Measurements from ENCODE around the gene RAMAC.
"Not testable (repeated sequence)": the region's sequence is repeated elsewhere in the genome, so short reads cannot be mapped to it uniquely, and the experiment has no call there.

The RAMAC gene

DNA sequence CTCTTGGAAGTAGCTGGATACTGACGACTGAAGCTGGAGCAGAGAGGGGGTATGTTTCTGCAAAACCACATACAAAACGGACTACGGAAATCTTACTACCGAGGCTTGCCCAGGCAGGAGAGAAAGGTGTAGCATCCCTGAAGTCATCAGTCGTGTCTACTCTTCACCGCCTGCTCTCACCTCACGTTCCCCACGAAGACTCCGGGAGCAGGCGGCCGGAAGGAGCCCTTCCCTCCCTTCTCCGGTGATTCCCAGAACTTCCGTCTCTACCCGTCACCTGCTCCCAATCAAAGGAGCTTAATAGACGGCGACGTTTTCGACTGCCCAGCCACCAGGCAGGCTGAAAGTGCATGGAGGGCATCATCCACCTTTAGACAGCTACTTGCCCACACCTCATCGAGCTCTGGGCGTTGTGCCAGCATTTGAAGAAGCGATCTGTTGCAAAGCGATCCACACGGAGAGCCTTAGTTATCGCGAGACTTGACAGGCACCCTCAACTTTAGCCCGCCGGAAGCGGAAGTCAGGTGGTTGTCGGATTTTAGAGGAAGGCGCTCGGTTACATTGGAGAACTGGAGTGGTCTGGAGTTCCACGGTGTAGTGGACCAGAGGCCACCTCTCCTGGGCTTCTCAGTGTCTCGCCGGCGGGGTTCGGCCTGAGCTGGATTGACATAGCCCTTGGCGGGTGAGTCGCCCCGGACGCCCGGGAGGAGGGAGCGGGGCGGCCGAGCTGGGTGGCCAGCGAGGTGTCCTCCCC lies at the start of gene RAMAC:
RAMAC (plus strand) TSS at position 523 of the 754 bp plus-strand sequence. CDS start 2,809 bp downstream, outside the sequence.
- peak; percentile 93 for DNase-seq (ENCODE audit: low spot score)

DNA sequence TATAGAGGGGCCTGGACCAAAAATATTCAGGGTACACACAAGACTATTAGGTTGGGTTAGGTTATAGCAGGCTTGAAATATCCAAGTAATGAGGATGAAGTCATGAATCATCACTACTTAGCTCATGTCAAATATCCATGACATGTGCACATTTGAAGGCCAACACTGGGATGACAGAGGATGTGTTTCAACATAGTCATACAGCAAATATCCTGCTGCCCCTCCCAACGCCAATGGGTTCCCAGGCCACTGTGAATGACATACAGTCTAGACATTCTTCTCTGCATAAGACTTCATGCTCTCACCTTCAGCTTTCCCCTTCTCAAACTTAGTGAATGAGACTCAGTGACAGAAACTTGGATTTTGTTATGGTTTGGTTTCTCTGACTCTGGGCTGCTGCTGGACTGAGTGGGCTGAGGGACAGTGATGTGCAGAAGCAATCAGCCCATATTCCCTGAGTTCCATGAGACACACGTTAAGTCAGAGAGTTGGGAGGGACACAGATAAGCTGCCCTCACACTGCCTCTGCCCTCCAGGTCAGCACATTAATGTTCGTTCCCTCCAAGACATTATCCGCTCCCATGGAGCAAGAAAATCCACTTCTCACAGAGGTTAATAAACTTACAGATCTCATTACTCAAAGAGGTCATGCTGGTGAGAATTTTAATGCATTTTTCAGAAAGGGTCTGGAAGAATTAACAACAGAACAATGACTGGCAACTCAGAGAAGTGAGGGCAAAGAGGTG lies 48.9 kb upstream of the RAMAC start:
- DNase-seq (ENCODE audit: low spot score): peak; percentile 57

DNA sequence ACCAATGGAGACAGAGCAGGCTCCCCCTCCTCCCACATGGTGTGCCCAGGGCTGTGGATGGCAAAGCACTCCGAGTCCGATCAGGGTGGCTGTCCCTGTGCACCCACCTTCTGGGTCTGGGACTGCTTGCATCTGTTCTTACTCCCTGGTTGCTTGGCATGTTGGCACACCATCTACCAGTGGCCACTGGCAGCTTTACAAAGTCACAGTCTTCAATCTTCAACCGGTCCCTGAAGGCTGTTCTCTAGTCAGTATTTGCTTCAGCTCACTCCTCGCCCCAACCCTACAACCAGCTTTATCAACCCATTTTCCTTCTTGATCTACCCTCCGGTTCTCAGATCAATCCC lies 48.3 kb upstream of the RAMAC start:
- no peak for DNase-seq (ENCODE audit: low spot score)

DNA sequence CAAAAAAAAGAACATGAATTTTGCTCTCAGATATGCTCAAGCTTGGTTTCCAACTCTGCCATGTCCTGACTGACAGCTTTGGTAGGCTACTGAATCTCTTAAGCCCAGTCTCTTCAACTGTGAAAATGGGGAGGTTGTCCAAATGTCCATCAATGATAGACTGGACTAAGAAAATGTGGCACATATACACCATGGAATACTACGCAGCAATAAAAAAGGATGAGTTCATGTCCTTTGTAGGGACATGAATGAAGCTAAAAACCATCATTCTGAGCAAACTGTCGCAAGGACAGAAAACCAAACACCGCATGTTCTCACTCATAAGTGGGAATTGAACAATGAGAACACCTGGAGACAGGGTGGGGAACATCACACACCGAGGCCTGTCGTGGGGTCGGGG lies 46.3 kb upstream of the RAMAC start:
- not testable (repeated sequence) for DNase-seq (ENCODE audit: low spot score)

DNA sequence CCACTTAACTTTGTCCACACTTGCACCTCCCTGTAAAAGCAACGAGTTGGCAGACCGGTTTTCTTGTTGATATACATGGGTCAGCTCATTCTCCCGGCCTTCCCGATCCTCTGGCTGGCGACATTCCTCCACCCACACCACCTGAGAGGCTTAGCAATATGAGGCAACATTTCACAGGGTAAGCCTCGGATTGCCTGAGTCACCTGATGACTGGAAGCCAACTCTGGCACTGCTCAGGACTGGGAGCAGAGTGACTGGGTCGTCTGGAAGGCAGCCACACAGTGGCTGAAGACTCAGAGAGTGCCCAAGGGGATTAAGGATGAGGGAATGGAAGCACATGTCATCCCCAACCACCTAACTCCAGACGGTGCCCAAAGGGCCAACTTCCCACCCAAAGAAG lies 43.3 kb upstream of the RAMAC start:
- DNase-seq (ENCODE audit: low spot score): peak; percentile 46

DNA sequence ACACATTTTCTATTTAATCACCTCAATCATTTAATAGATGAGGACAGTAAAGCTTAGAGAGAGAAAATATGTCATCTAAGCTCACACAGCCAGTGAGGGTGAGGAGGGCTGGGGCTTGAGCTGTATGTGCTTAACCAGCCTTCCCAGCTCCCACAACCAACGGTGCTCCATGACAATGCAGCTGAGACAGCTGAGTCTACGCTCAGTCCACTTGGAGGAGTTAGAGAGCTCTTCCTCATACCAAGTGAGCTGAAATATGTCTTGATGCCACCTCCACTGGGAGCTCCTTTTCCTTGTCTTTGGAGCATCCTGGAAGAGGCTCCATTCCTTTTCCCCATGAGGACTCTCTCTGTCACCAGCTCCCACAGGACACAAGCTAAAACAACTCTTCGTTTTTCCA lies 42.8 kb upstream of the RAMAC start:
- no peak for DNase-seq (ENCODE audit: low spot score)

DNA sequence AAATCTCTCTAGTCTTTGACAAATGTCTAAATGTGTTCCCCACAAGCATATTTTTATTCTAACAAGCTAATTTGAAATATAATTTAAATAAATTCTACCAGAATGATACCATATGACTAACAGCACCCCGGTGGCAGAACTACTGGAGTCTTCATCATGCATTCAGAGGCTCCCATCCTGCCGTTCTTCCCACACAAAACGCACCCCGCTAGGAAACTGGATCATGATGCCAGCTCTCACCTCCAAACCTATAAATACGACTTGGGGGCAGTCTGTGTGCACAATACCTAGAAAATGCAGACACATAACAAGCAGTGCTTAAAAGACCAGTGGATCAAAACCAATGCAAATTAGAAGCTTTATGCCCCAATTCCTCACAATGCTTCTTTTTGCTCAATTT lies 42.0 kb upstream of the RAMAC start:
- DNase-seq (ENCODE audit: low spot score): no peak

DNA sequence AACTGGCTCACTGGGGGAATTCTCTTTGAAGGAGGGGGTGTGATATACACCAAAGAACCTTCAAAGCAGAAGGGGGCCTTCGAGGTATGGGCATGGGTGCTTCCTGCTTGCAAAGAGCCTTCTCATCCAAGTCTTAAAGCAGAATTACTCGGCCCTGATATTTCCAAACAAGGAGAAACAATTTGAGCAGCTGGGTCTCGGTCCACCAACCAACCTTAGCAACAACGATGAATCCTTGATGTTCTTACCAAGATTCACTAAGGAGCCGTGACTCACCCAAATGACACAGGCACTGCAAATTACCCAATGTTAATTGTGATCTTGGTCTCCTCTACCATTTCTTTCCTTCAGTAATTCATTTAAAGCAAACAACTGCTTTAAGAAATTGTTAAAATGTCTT lies 41.2 kb upstream of the RAMAC start:
- DNase-seq (ENCODE audit: low spot score): peak; percentile 66

DNA sequence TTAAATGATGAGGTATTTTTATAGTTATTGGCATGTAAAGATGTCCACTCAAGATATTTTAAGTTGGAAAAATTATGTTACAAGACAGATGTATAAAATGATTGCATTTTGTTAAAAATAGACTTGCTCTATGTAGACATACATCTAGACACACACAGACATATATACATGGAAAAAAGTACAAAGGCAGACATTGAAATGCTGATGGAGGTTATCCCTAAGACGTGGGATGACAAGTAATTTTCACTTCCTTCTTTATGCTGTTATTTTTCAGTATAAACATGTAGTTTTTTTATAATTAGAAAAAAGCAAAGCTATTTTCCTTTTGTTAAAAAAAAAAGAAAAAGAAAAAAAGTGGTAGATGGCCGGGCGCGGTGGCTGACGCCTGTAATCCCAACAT lies 40.7 kb upstream of the RAMAC start:
- no peak for DNase-seq (ENCODE audit: low spot score)

DNA sequence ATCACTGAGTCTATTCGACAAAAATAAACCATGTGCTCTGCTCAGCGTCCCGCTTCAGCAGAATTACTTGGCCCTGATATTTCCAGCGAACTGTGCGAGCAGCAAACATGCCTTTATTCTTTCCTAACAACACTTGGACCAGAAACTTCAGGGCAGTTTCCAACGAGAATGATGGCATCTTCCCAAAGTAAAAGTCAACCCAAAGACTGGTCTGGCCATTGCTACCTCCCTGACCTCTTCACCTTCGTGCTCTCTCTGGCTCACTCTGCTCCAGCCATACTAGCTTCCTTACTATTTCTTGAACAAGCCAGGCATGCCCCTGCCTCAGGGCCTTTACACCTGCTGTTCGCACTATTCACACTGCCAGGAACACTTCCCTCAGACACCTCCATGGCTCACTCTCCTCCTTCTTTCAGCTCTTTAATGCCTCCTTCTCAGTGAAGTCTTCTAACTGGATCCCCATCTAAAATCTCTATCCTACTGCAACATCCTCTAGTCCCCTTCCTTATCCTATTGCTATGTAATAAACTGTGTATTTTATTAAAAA lies 39.8 kb upstream of the RAMAC start:
- no peak for DNase-seq (ENCODE audit: low spot score)

DNA sequence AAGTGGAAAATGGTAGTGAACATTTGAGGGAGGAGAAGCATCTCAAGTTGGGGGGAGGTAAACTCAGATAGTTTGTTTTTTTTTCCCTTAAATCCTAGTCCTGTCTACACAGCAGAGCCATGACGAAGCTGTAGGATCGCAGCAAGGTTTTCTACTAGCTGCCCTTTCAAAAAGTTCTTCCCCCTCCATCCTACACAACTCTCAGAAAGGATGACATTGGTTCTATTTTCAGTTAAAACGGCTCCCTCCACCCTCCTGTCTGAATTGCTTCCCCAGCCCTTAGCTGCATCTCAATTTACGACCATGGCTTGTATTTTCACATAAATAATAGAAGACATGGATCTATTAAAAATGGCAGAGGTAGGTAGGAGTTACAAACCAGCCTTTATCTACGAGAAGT lies 35.7 kb upstream of the RAMAC start:
- no peak for DNase-seq (ENCODE audit: low spot score)

DNA sequence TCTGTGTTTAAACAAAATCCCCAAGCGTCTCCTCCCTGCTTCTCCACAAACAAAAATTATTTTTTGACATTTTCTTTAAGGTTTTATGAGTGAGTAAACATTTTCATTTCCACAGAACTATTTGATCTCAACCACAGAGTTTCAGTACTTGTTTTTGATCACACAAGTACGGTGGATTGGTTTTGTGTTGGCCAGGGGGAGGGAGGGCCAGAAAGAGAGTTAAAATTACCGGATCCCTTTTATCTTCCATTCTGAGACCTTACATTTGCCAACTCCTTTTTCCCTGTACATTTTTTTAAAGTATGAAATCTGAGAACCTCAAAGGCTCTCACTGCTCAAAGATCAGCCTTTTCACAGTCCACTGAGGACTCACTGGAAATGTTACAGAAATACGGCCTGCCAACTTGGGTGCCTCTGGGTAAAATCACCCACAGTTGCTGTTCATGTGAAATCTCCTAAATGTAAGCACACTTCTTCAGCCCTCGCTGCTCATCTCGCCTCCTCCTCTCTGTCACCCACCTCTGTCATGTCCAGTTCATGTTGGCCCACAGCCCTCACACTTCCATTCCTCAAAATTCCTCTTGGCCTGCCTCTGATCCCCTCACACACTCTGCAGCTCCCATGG lies 35.2 kb upstream of the RAMAC start:
- no peak for DNase-seq (ENCODE audit: low spot score)

DNA sequence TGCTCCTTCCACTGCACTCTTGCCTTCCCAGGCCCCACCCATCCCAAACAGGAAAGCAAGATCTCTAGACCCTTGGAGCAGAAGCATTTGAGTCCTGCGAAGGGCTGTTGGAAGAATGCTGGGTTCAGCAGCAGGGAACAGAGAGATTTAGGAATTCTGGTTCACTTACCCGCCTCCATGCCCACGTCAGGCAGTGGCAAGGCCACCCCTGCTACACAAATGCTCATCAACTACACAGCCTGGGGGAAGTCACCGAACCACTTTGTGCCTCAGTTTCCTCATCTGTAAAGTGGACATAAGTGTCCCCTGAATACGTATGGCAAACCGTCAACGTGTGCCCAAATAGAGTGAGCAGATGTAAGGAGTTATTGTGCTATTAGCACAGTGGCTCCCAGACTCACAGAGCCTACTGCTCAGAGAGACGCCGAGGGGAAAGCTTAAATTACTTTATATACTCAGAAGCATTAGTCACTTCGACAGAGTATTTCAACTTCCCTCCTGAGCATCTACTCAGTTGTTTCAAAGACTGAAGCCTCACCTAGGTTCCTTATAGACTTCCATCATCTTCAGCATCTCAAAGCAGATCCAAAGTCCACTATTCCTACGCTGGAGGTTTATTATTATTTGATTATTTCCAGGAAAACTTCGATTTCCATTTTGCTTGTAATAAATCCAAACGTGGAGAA lies 34.4 kb upstream of the RAMAC start:
- peak; percentile 40 for DNase-seq (ENCODE audit: low spot score)

DNA sequence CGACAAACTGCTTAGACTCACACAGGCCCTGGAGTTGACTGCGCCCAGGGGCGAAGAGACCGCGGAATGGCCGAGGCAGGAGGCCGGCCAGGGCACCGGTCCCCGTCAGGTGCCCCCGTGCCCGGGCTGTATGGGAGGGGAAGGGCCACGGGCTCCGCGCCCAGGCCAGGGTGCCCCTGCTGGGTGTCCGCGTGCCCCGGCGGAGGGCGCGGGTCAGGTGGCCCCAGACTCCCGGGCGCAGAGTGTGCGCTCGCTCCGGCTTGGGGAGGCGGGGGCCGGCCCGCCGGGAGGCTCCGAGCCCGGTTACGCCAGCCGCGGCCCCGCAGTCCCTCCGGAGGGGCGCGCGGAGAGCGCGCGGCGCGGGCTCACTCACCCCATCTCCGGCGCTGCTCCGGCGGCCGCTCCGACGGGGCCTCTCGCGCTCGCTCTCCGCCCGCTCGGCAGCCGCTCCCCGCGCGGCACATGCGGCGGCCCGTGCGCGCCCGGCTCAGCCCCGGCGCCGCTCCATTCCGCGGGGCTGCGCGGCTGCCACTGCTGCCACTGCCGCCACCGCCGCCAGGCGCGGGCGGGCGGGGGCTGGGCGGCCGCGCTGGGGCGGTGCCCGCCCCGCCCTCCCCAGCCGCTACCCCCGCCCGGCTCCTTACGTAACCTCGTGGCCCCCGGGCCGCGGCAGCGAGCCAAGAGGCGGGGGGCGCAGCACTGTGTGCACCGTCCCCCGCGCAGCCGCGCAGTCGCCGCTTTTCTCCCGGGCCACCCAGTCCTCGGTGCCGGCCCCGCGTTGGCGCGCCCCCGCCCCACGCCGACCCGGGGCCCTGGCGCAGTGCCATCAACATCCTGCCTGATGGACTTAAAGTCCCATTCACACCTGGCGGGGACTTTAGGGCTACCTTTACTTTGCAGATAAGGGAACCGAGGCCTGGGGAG lies 33.6 kb upstream of the RAMAC start, which contains the start of gene HOMER2:
HOMER2 (minus strand) TSS at position 563 of the 924 bp plus-strand sequence; CDS start at position 378, 185 bp downstream.
- peak; percentile 82 for DNase-seq (ENCODE audit: low spot score)

DNA sequence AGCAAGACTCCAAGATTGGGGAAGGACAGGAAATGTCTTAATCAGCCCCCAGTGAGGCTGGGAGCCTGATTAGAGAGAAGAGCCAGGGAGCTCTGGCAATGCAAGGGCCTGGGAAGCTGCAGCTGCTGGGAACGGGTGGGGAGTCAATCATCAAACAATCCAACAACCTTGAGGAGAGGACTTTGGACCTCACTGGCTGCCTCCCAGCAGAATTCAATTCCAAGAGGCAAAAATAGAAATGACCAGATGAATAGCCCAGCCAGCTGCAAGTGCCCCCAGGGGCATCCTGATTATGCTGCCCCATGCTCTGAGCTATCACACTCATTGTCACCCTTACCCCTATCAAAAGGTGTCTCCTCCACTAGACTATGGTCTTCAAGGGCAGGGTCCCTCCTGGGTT lies 27.4 kb upstream of the RAMAC start:
- DNase-seq (ENCODE audit: low spot score): no peak

DNA sequence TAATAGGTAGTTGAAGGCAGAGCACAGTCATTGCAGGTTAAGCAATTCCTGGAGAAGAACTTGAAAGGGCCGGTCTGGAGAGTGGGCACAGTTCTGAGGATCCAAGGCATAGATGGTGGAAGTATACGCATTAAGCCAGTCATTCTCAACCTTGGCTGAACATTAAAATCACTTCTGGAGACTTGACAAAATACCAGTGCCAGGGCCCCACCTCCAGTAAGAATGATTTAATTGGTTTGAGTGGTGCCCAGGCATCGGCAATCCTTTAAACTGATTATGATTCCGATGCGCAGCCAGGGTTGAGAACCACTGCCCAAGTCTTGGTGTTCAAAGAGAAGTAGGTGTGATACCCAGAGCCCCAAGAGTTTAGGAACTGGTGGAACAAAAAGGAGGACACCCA lies 26.6 kb upstream of the RAMAC start:
- DNase-seq (ENCODE audit: low spot score): no peak

DNA sequence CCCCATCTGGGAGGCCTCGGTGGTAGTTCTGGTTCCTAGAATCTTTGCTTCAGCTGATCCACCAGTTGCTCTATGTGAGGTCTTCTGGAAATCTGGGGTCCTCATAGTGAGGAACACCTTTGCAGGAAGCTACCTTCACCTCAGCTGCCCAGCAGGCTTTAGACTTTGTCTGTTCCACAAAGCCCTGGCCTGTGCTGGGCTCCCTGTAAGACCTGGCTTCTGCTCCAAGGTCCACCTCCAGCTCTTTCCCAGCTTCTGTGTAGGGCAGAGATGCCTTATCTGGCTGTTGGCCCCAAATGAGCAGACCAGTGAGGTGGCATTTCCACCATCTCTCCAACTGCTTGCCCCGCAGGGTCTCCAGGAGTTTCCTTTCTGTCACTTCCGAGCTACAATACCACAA lies 25.2 kb upstream of the RAMAC start:
- DNase-seq (ENCODE audit: low spot score): no peak

DNA sequence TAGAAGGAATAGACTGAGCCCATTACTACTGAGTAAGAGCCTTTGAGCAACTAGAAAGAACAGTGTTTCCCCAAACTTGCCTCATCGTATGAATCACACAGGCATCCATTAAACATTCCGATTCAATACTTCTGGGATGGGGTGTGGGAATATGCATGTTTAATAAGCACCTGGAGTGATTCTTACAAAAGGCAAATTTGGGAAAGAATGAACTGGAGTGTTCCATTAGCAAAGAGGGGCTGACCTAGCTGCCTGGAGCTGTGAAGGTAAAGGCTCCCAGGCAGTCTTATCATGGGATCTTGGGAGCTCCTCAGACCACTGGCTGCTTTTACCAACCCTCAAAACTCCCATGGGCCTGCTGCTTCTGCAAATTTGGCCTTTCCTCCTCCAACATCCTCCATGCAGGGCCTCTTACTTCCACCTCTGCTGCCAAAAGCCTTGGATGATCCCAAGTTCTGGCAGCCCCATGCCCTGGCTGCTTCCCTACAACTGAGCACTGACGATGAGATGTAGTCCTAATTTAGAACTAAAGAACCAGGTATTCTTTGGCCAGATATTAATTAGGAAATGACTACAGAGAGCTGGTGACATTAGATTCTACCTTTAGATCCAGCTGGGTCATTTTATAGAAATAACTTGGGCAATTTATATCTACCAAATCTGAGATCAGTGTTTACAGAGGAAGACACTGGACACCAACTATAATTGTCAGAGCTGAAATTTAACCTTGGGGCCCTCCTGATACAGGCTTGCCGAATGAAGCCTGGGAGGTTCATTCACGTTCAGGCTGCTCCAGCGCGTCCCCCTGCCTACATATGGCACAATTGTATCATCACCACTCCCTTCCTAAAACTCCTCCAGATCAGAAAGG lies 22.3 kb upstream of the RAMAC start:
- DNase-seq (ENCODE audit: low spot score): peak; percentile 46

DNA sequence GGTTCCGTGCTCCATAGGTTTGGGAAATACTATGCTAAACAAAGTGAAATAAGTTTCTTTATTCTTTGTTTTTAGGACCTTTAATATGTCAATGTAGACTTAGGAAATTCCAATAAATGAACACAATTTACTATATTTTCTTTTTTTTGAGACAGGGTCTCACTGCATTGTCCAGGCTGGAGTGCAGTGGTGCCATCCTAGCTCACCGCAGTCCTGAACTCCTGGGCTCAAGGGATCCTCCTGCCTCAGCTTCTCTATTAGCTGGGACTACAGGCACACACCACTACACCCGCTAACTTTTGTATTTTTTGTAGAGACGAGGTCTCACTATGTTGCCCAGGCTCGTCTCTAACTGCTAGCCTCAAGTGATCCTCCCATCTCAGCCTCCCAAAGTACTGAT lies 21.1 kb upstream of the RAMAC start:
- DNase-seq (ENCODE audit: low spot score): no peak

DNA sequence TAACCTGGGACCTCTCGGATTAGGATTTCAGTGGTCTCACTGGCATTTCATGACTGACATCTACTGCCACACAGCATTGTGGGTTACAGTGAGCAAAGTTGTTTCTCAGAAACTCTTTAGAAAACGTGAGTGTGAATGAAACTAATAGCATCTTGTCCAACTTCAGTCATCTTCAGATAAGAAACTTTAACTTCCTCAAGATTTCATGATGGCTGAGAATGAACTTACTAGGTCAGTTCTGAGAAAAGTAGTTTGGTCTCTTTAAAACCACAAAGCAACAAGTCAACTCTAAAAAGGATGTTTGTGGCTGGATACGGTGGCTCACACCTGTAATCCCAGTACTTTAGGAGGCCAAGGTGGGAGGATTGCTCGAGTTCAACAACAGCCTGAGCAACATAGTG lies 19.3 kb upstream of the RAMAC start:
- DNase-seq (ENCODE audit: low spot score): no peak

Data from GM03348 (cell line).